Activated CD8-positive, alpha-beta T cell treated with anti-CD3 and anti-CD28 coated beads, Interleukin-2, amount 10 ng/mL, durations not matched to agents 7 days and 5 days (primary cell): ENCODE measurements around the gene ARHGAP31. TPM values are rescaled to one million over a fixed set of nuclear protein-coding genes. Genes with fewer than 3 reads are reported as not detected.
"Not testable (repeated sequence)": the region's sequence is repeated elsewhere in the genome, so short reads cannot be mapped to it uniquely, and the experiment has no call there.

Experiments used
- ATAC-seq: fragments of 150-1000 bp; cut with Tn5 transposase; one replicate; pipeline ENCODE4 v1.10.0; 2021; ENCODE audit warnings: moderate library complexity
- CTCF ChIA-PET: fragments of 350-600 bp; sonication (Branson Sonifier 250); formaldehyde crosslinking; loops from one replicate; lab custom pipeline; 2021; ENCODE audit warnings: antibody characterized with exemption; lab: Charles Lee
- POLR2A ChIA-PET: fragments of 350-600 bp; sonication (Branson Sonifier 250); formaldehyde crosslinking; loops from one replicate; lab custom pipeline; 2021; ENCODE audit warnings: antibody characterized with exemption; lab: Charles Lee
- DNase-seq: peaks from one replicate; pipeline ENCODE4 v3.0.0-alpha.2; 2020
- H3K27ac Mint-ChIP-seq: one replicate; pipeline ENCODE4 v1.8.0; 2021; ENCODE audit warnings: mild to moderate bottlenecking, mixed read lengths
- H3K27me3 Mint-ChIP-seq: one replicate; pipeline ENCODE4 v1.8.0; 2021; ENCODE audit warnings: low read depth, mixed read lengths
- H3K36me3 Mint-ChIP-seq: one replicate; pipeline ENCODE4 v1.8.0; 2021; ENCODE audit warnings: low read depth, mixed read lengths
- H3K4me1 Mint-ChIP-seq: one replicate; pipeline ENCODE4 v1.8.0; 2021; ENCODE audit warnings: low read depth, mixed read lengths
- H3K4me3 Mint-ChIP-seq: one replicate; pipeline ENCODE4 v1.8.0; 2021; ENCODE audit warnings: mild to moderate bottlenecking, mixed read lengths
- H3K9me3 Mint-ChIP-seq: one replicate; pipeline ENCODE4 v1.8.0; 2022; ENCODE audit warnings: mixed read lengths; ENCODE audit not compliant: insufficient read depth
- total RNA-seq, 2 experiments: library from RNA; stranded (reverse); gene quantifications; one replicate each; pipeline ENCODE4 v1.2.3, GENCODE V29; 2021

The ARHGAP31 gene
- total RNA-seq, 2 experiments from 2014 or later, result 2.3 to 2.5 TPM

- ChIA-PET CTCF (interaction anchor here (0.9 to 3.2 kb wide), 25 partner anchors 9 to 468 kb away, joined by 3 to 27 read pairs (median 5); partner anchors contain the start of genes ARHGAP31, B4GALT4, IGSF11 and TEX55), POLR2A (interaction anchor here (1.1 to 1.8 kb wide), 3 partner anchors 31 to 145 kb away, joined by 3 to 7 read pairs (median 4); partner anchors contain the start of genes B4GALT4 and TIMMDC1)
- Mint-ChIP-seq H3K9me3 (no peaks in the 10 kb centered on the region), H3K4me3 (no peak overlapping the region), H3K27ac (no peak overlapping the region), H3K36me3 (no peaks in the 10 kb centered on the region), H3K27me3 (peaks cover 6% of the 10 kb centered on the region), H3K4me1 (peaks cover 24% of the 10 kb centered on the region)
- DNase-seq (peak; percentile 27), ATAC-seq (peak; percentile 69)
These were observed 58.8 kb downstream of the ARHGAP31 start for GRCh38 chr3:119352863-119353527.

- POLR2A ChIA-PET, result not testable (repeated sequence)
These were observed 61.4 kb downstream of the ARHGAP31 start for GRCh38 chr3:119355608-119356007.

GRCh38 chr3:119356646-119357045, 62.5 kb downstream of the ARHGAP31 start:
- ATAC-seq, result no peak
- CTCF ChIA-PET, result interaction anchor here (1.4 kb wide), 1 partner anchor 10 kb away, joined by 3 read pairs; no protein-coding TSS in a partner anchor

More at GRCh38 chr3:119355608-119356007, 61.4 kb downstream of the ARHGAP31 start:
- H3K9me3 Mint-ChIP-seq, H3K4me3 Mint-ChIP-seq, H3K36me3 Mint-ChIP-seq, DNase-seq, H3K27me3 Mint-ChIP-seq, ATAC-seq, H3K27ac Mint-ChIP-seq: not testable (repeated sequence)
- H3K4me1 Mint-ChIP-seq, result peaks cover 21% of the 10 kb centered on the region
- CTCF ChIA-PET, result interaction anchor here (1.4 kb wide), 1 partner anchor 9 kb away, joined by 3 read pairs; no protein-coding TSS in a partner anchor

GRCh38 chr3:119357190-119357589, 63.0 kb downstream of the ARHGAP31 start:
- POLR2A ChIA-PET, result no interaction called here
- DNase-seq (no peak), ATAC-seq (no peak)
- no peaks in the 10 kb centered on the region for H3K36me3 Mint-ChIP-seq
- H3K4me1 Mint-ChIP-seq, result peaks cover 12% of the 10 kb centered on the region
- no peak overlapping the region for H3K4me3 Mint-ChIP-seq
- no peaks in the 10 kb centered on the region for H3K9me3 Mint-ChIP-seq
- H3K27ac Mint-ChIP-seq, result no peak overlapping the region
- CTCF ChIA-PET, result no interaction called here
- peaks cover 5% of the 10 kb centered on the region for H3K27me3 Mint-ChIP-seq

More at GRCh38 chr3:119356646-119357045, 62.5 kb downstream of the ARHGAP31 start:
- peaks cover 18% of the 10 kb centered on the region for H3K4me1 Mint-ChIP-seq
- POLR2A ChIA-PET, result no interaction called here
- no peaks in the 10 kb centered on the region for H3K36me3 Mint-ChIP-seq
- H3K9me3 Mint-ChIP-seq, result no peaks in the 10 kb centered on the region
- H3K4me3 Mint-ChIP-seq, result no peak overlapping the region
- no peak overlapping the region for H3K27ac Mint-ChIP-seq
- DNase-seq, result no peak
- peaks cover 5% of the 10 kb centered on the region for H3K27me3 Mint-ChIP-seq

- ChIA-PET CTCF (no interaction called here), POLR2A (no interaction called here)
- Mint-ChIP-seq H3K4me1 (no peaks in the 10 kb centered on the region), H3K27ac (no peak overlapping the region), H3K4me3 (no peak overlapping the region), H3K27me3 (peaks cover 5% of the 10 kb centered on the region), H3K9me3 (no peaks in the 10 kb centered on the region), H3K36me3 (no peaks in the 10 kb centered on the region)
- no peak for DNase-seq
- no peak for ATAC-seq
These were observed 65.5 kb downstream of the ARHGAP31 start for GRCh38 chr3:119359476-119360326.

GRCh38 chr3:119360736-119361462, 66.7 kb downstream of the ARHGAP31 start:
- Mint-ChIP-seq H3K36me3 (no peaks in the 10 kb centered on the region), H3K4me3 (no peak overlapping the region)
- CTCF ChIA-PET, result interaction anchor here (1.8 kb wide), 1 partner anchor 85 kb away, joined by 3 read pairs; no protein-coding TSS in a partner anchor

GRCh38 chr3:119362010-119362409, 67.8 kb downstream of the ARHGAP31 start:
- ATAC-seq (no peak), DNase-seq (no peak)
- Mint-ChIP-seq H3K27me3 (peaks cover 2% of the 10 kb centered on the region), H3K27ac (no peak overlapping the region), H3K4me1 (no peaks in the 10 kb centered on the region), H3K4me3 (no peak overlapping the region), H3K9me3 (no peaks in the 10 kb centered on the region), H3K36me3 (no peaks in the 10 kb centered on the region)
- POLR2A ChIA-PET, result no interaction called here
- CTCF ChIA-PET, result interaction anchor here (1.8 kb wide), 1 partner anchor 86 kb away, joined by 3 read pairs; no protein-coding TSS in a partner anchor

More at GRCh38 chr3:119360736-119361462, 66.7 kb downstream of the ARHGAP31 start:
- DNase-seq (no peak), ATAC-seq (no peak)
- H3K9me3 Mint-ChIP-seq, result no peaks in the 10 kb centered on the region
- no peak overlapping the region for H3K27ac Mint-ChIP-seq
- POLR2A ChIA-PET, result no interaction called here
- H3K4me1 Mint-ChIP-seq, result no peaks in the 10 kb centered on the region
- peaks cover 5% of the 10 kb centered on the region for H3K27me3 Mint-ChIP-seq

- H3K4me3 Mint-ChIP-seq, result no peak overlapping the region
- CTCF ChIA-PET, result no interaction called here
- H3K4me1 Mint-ChIP-seq, result no peaks in the 10 kb centered on the region
- no peak overlapping the region for H3K27ac Mint-ChIP-seq
- DNase-seq, result no peak
- H3K9me3 Mint-ChIP-seq, result no peaks in the 10 kb centered on the region
- H3K36me3 Mint-ChIP-seq, result no peaks in the 10 kb centered on the region
- H3K27me3 Mint-ChIP-seq, result no peaks in the 10 kb centered on the region
- no peak for ATAC-seq
- POLR2A ChIA-PET, result no interaction called here
These were observed 69.0 kb downstream of the ARHGAP31 start for GRCh38 chr3:119362940-119363725.

GRCh38 chr3:119364401-119364800, 70.2 kb downstream of the ARHGAP31 start:
- DNase-seq (no peak), ATAC-seq (no peak)
- no peaks in the 10 kb centered on the region for H3K4me1 Mint-ChIP-seq
- H3K36me3 Mint-ChIP-seq, result no peaks in the 10 kb centered on the region
- no peak overlapping the region for H3K4me3 Mint-ChIP-seq
- ChIA-PET POLR2A (no interaction called here), CTCF (interaction anchor here (3.6 kb wide), 1 partner anchor 11 kb away, joined by 9 read pairs; no protein-coding TSS in a partner anchor)
- H3K9me3 Mint-ChIP-seq, result no peaks in the 10 kb centered on the region
- no peak overlapping the region for H3K27ac Mint-ChIP-seq
- no peaks in the 10 kb centered on the region for H3K27me3 Mint-ChIP-seq

- POLR2A ChIA-PET, result no interaction called here
- no peaks in the 10 kb centered on the region for H3K4me1 Mint-ChIP-seq
These were observed 71.2 kb downstream of the ARHGAP31 start for GRCh38 chr3:119365418-119365817.

More at GRCh38 chr3:119365418-119365817, 71.2 kb downstream of the ARHGAP31 start:
- Mint-ChIP-seq H3K27ac (no peak overlapping the region), H3K27me3 (no peaks in the 10 kb centered on the region), H3K36me3 (no peaks in the 10 kb centered on the region), H3K4me3 (no peak overlapping the region), H3K9me3 (no peaks in the 10 kb centered on the region)
- ATAC-seq, result no peak
- no peak for DNase-seq
- CTCF ChIA-PET, result interaction anchor here (1.3 to 3.6 kb wide), 2 partner anchors 12 to 481 kb away, joined by 3 to 9 read pairs; no protein-coding TSS in a partner anchor
